K562 (cell line): ENCODE results near the gene MALAT1. TPM values are rescaled to one million over a fixed set of nuclear protein-coding genes. Genes with fewer than 3 reads are reported as not detected.

Experiments
- CEBPB ChIP-seq: fragments of 450-650 bp; IDR thresholded peaks from 2 replicates; pipeline ENCODE4 v1.6.1; 2016; ENCODE audit warnings: missing genetic modification characterization, missing compliant biosample characterization
- FOXJ3 ChIP-seq: sonication (generic); formaldehyde crosslinking; IDR thresholded peaks from 2 replicates; pipeline ENCODE4 v1.4.0; 2020; ENCODE audit warnings: mild to moderate bottlenecking, missing genetic modification reagents
- FUS ChIP-seq: fragments of 200-400 bp; formaldehyde crosslinking; optimal IDR thresholded peaks from 2 replicates; pipeline ENCODE3; 2017; ENCODE audit warnings: low read depth, low read length
- HDGF ChIP-seq: fragments of 450-650 bp; IDR thresholded peaks from 2 replicates; pipeline ENCODE4 v1.6.1; 2016
- MCM5 ChIP-seq: fragments of 450-650 bp; IDR thresholded peaks from 2 replicates; pipeline ENCODE4 v1.6.1; 2016; ENCODE audit warnings: low read depth
- MLX ChIP-seq, 2 experiments: fragments of 450-650 bp in 1 of 2; sonication (generic) in 1 of 2; formaldehyde crosslinking; conservative IDR thresholded peaks; 2 replicates each; pipeline versions ENCODE4 v1.4.0 to v1.8.1; 2020 to 2022; ENCODE audit warnings: mild to moderate bottlenecking in 1 of 2, missing genetic modification reagents in 1 of 2
- MTA2 ChIP-seq: fragments of 450-650 bp; IDR thresholded peaks from 2 replicates; pipeline ENCODE4 v1.6.1; 2016; ENCODE audit warnings: low read depth
- MTF1 ChIP-seq: fragments of 250-450 bp; sonication (Bioruptor Pico); IDR thresholded peaks from 2 replicates; pipeline ENCODE4 v1.9.0; 2021; ENCODE audit warnings: moderate library complexity, mild to moderate bottlenecking, inconsistent platforms, borderline replicate concordance
- NFIX ChIP-seq: fragments of 250-450 bp; sonication (Bioruptor Pico); IDR thresholded peaks from 2 replicates; pipeline ENCODE4 v1.4.0; 2020; ENCODE audit warnings: low read depth, mild to moderate bottlenecking, moderate library complexity
- NR3C1 ChIP-seq: sonication (generic); formaldehyde crosslinking; IDR thresholded peaks from 2 replicates; pipeline ENCODE4 v1.8.1; 2022; ENCODE audit warnings: missing genetic modification reagents
- PHB2 ChIP-seq: fragments of 450-650 bp; IDR thresholded peaks from 2 replicates; pipeline ENCODE4 v1.6.1; 2017; ENCODE audit warnings: low read depth
- POLR2H ChIP-seq: IDR thresholded peaks from 2 replicates; pipeline ENCODE4 v1.6.1; 2016; ENCODE audit warnings: missing genetic modification characterization, low read depth, mild to moderate bottlenecking, control low read depth, missing compliant biosample characterization, moderate library complexity
- PRPF4 ChIP-seq: fragments of 200-400 bp; formaldehyde crosslinking; IDR thresholded peaks from one replicate; pipeline ENCODE4 v1.6.1; 2017; ENCODE audit warnings: low read length, low read depth, mild to moderate bottlenecking; ENCODE audit not compliant: insufficient read depth, poor library complexity, severe bottlenecking
- RNF219 ChIP-seq: fragments of 250-450 bp; sonication (Bioruptor Pico); IDR thresholded peaks from 2 replicates; pipeline ENCODE4 v1.5.0; 2022; ENCODE audit warnings: mild to moderate bottlenecking
- SMARCB1 ChIP-seq: IDR thresholded peaks from 2 replicates; pipeline ENCODE4 v1.6.1; 2011; ENCODE audit warnings: improper control_type of control experiment, low read depth; ENCODE audit not compliant: insufficient read length
- SRSF7 ChIP-seq: fragments of 200-400 bp; formaldehyde crosslinking; optimal IDR thresholded peaks from 2 replicates; pipeline ENCODE3; 2017; ENCODE audit warnings: mild to moderate bottlenecking, low read depth, low read length
- TRIM28 ChIP-seq: fragments of 450-650 bp; IDR thresholded peaks from 2 replicates; pipeline ENCODE4 v1.6.1; 2017
- ZFP1 ChIP-seq: fragments of 450-650 bp; formaldehyde crosslinking; IDR thresholded peaks from 2 replicates; pipeline ENCODE4 v1.4.0; 2020; ENCODE audit warnings: mild to moderate bottlenecking, mixed read lengths
- ZNF239 ChIP-seq: fragments of 250-450 bp; sonication (Bioruptor Pico); IDR thresholded peaks from 2 replicates; pipeline ENCODE4 v1.4.0; 2020; ENCODE audit warnings: mild to moderate bottlenecking
- ZNF778 ChIP-seq: fragments of 450-650 bp; formaldehyde crosslinking; IDR thresholded peaks from 2 replicates; pipeline ENCODE4 v1.4.0; 2020; ENCODE audit warnings: mild to moderate bottlenecking, moderate library complexity
- polyA plus RNA-seq, 8 experiments: library from polyadenylated mRNA; depleted of rRNA in 4 of 8; stranded (reverse) in 5 of 8; unstranded in 3 of 8; fragments of >200 nt; fragmentation: Nextera tagmentation in 2 of 8; fragmentation: Illumina TruSeq in 1 of 8; extraction: Ambion mirVana in 2 of 8; extraction: Trizol in 1 of 8; gene quantifications; 2 replicates each; pipeline versions ENCODE4 v1.2.1 to v1.2.3, GENCODE V29; 2011 to 2014; ENCODE audit warnings: inconsistent platforms in 1 of 8, missing spikeins in 1 of 8
- total RNA-seq, 7 experiments: library from RNA; depleted of rRNA in 6 of 7; stranded (reverse); fragments of >200 nt in 6 of 7; fragmentation: Illumina TruSeq in 2 of 7; extraction: Trizol in 2 of 7; gene quantifications; 2 replicates each; pipeline versions ENCODE4 v1.2.1 to v1.2.3, GENCODE V29; 2011 to 2021; ENCODE audit warnings: low replicate concordance in 1 of 7
- TF ChIP-seq, protein P1 (sequence below), 2 experiments: fragments of 450-650 bp; IDR thresholded peaks; 2 replicates each; pipeline ENCODE4 v1.6.1; 2018; ENCODE audit warnings: mild to moderate bottlenecking in 2 of 2, low read depth in 1 of 2; ENCODE audit not compliant: partially characterized antibody in 2 of 2
- TF ChIP-seq, protein P2 (sequence below): sonication (generic); IDR thresholded peaks from 2 replicates; pipeline ENCODE4 v1.6.1; 2016

Gene MALAT1
- total and polyA plus RNA-seq, 9 of the 15 experiments (the other 6 are each of a cell fraction or from before 2014, with no cell fraction given): 363 to 8,715 (median 2,351) TPM

GRCh38 chr11:65492637-65493366 is 6.0 kb upstream of the MALAT1 start (continued):
- TF ChIP-seq, protein P1, sequence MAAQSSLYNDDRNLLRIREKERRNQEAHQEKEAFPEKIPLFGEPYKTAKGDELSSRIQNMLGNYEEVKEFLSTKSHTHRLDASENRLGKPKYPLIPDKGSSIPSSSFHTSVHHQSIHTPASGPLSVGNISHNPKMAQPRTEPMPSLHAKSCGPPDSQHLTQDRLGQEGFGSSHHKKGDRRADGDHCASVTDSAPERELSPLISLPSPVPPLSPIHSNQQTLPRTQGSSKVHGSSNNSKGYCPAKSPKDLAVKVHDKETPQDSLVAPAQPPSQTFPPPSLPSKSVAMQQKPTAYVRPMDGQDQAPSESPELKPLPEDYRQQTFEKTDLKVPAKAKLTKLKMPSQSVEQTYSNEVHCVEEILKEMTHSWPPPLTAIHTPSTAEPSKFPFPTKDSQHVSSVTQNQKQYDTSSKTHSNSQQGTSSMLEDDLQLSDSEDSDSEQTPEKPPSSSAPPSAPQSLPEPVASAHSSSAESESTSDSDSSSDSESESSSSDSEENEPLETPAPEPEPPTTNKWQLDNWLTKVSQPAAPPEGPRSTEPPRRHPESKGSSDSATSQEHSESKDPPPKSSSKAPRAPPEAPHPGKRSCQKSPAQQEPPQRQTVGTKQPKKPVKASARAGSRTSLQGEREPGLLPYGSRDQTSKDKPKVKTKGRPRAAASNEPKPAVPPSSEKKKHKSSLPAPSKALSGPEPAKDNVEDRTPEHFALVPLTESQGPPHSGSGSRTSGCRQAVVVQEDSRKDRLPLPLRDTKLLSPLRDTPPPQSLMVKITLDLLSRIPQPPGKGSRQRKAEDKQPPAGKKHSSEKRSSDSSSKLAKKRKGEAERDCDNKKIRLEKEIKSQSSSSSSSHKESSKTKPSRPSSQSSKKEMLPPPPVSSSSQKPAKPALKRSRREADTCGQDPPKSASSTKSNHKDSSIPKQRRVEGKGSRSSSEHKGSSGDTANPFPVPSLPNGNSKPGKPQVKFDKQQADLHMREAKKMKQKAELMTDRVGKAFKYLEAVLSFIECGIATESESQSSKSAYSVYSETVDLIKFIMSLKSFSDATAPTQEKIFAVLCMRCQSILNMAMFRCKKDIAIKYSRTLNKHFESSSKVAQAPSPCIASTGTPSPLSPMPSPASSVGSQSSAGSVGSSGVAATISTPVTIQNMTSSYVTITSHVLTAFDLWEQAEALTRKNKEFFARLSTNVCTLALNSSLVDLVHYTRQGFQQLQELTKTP (IDR thresholded peaks at IDR 0.05; ENCODE audit: low read depth in 1 of 2, partially characterized antibody in 2 of 2): peak; percentile 52 to 61
- TF ChIP-seq NR3C1 (CRISPR knock-in tag) (no peak), ZFP1 (CRISPR knock-in tag) (no peak), CEBPB (tag) (no peak), FOXJ3 (CRISPR knock-in tag) (no peak), PHB2 (no peak), POLR2H (tag) (no peak; the same call in 1 of the 2 replicates), ZNF239 (CRISPR knock-in tag) (no peak), MCM5 (no peak), SMARCB1 (no peak), NFIX (CRISPR knock-in tag) (no peak), MLX (CRISPR knock-in tag; conservative IDR thresholded peaks at IDR 0.05) (no peak), RNF219 (CRISPR knock-in tag) (no peak), MTA2 (no peak), SRSF7 (no peak), MTF1 (no peak), PRPF4 (no peak), TRIM28 (no peak), FUS (no peak), HDGF (no peak; the same call in 1 of the 2 replicates), ZNF778 (no peak)
- TF ChIP-seq, protein P2, sequence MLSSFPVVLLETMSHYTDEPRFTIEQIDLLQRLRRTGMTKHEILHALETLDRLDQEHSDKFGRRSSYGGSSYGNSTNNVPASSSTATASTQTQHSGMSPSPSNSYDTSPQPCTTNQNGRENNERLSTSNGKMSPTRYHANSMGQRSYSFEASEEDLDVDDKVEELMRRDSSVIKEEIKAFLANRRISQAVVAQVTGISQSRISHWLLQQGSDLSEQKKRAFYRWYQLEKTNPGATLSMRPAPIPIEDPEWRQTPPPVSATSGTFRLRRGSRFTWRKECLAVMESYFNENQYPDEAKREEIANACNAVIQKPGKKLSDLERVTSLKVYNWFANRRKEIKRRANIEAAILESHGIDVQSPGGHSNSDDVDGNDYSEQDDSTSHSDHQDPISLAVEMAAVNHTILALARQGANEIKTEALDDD: no peak
